ENCODE results near the gene PEAK1.

GRCh38 chr15:77327844-77328529 is 91.9 kb downstream of the PEAK1 start:
- TF ChIP-seq CTCF (IDR thresholded peaks at IDR 0.05) (no peak), POLR2A (IDR thresholded peaks at IDR 0.05) (no peak)
